Neuronal stem cell (in vitro differentiated cells): Measurements from ENCODE around the gene SV2B.
A peak's percentile ranks its signal among the peaks of the same experiment; 100 is the strongest.

Experiments
- DNase-seq: peaks from one replicate; pipeline ENCODE4 v3.0.0-alpha.2; 2013; ENCODE audit warnings: low spot score
- H2AFZ ChIP-seq: one replicate; pipeline ENCODE4 v1.6.1; 2013; ENCODE audit warnings: mild to moderate bottlenecking, low read length, inconsistent platforms
- H2AK5ac ChIP-seq: 2 replicates; pipeline ENCODE4 v1.6.1; 2013; ENCODE audit warnings: low read depth, mild to moderate bottlenecking, inconsistent platforms, low read length, moderate library complexity, mixed read lengths
- H2BK120ac ChIP-seq: 2 replicates; pipeline ENCODE4 v1.6.1; 2013; ENCODE audit warnings: low read depth, mild to moderate bottlenecking, inconsistent platforms, low read length, moderate library complexity, mixed read lengths
- H2BK12ac ChIP-seq: one replicate; pipeline ENCODE4 v1.6.1; 2013; ENCODE audit warnings: low read length, inconsistent platforms
- H2BK15ac ChIP-seq: 2 replicates; pipeline ENCODE4 v1.6.1; 2013; ENCODE audit warnings: mild to moderate bottlenecking, low read length, inconsistent platforms, mixed read lengths
- H2BK5ac ChIP-seq: one replicate; pipeline ENCODE4 v1.6.1; 2013; ENCODE audit warnings: inconsistent platforms, mild to moderate bottlenecking, low read length, moderate library complexity
- H3K14ac ChIP-seq: one replicate; pipeline ENCODE4 v1.6.1; 2013; ENCODE audit warnings: low read length, inconsistent platforms
- H3K18ac ChIP-seq: 2 replicates; pipeline ENCODE4 v1.6.1; 2013; ENCODE audit warnings: low read length, inconsistent platforms
- H3K23ac ChIP-seq: 2 replicates; pipeline ENCODE4 v1.6.1; 2013; ENCODE audit warnings: low read depth, mild to moderate bottlenecking, mixed read lengths, low read length, inconsistent platforms; ENCODE audit not compliant: poor library complexity
- H3K27ac ChIP-seq: replicated peaks from 3 replicates; pipeline ENCODE4 v1.5.1; 2013; ENCODE audit warnings: low read length, inconsistent platforms
- H3K27me3 ChIP-seq, 3 experiments: 2 replicates each; pipeline ENCODE4 v1.6.1; 2013; ENCODE audit warnings: low read length in 3 of 3, mild to moderate bottlenecking in 2 of 3, inconsistent platforms in 1 of 3, low read depth in 1 of 3, mixed read lengths in 1 of 3, moderate library complexity in 1 of 3; ENCODE audit not compliant: control insufficient read depth in 3 of 3, insufficient read depth in 3 of 3
- H3K36me3 ChIP-seq, 2 donors: replicated peaks in 1 of 2; 2 replicates each; pipeline ENCODE4 v1.6.1; 2013; ENCODE audit warnings: low read length in 2 of 2; ENCODE audit not compliant: control insufficient read depth in 2 of 2, insufficient read depth in 2 of 2
- H3K4ac ChIP-seq: 2 replicates; pipeline ENCODE4 v1.6.1; 2013; ENCODE audit warnings: inconsistent platforms, mild to moderate bottlenecking, low read length, moderate library complexity
- H3K4me1 ChIP-seq, 2 donors: 1 replicate in 1 of 2; 2 replicates in 1 of 2; pipeline ENCODE4 v1.6.1; 2013; ENCODE audit warnings: low read length in 2 of 2, low read depth in 1 of 2; ENCODE audit not compliant: control insufficient read depth in 2 of 2, insufficient read depth in 1 of 2
- H3K4me2 ChIP-seq: one replicate; pipeline ENCODE4 v1.6.1; 2013; ENCODE audit warnings: mild to moderate bottlenecking, low read length, inconsistent platforms; ENCODE audit not compliant: insufficient read depth, poor library complexity, severe bottlenecking
- H3K4me3 ChIP-seq, 2 donors: 2 replicates each; pipeline ENCODE4 v1.5.1; 2013; ENCODE audit warnings: low read length in 2 of 2, mild to moderate bottlenecking in 2 of 2, inconsistent platforms in 1 of 2, moderate library complexity in 1 of 2
- H3K79me1 ChIP-seq: one replicate; pipeline ENCODE4 v1.6.1; 2013; ENCODE audit warnings: low read depth, mild to moderate bottlenecking, inconsistent platforms, low read length, moderate library complexity
- H3K9ac ChIP-seq: one replicate; pipeline ENCODE4 v1.6.1; 2013; ENCODE audit warnings: mild to moderate bottlenecking, low read depth, low read length, inconsistent platforms; ENCODE audit not compliant: poor library complexity
- H3K9me3 ChIP-seq, 2 donors: replicated peaks in 1 of 2; 2 replicates each; pipeline versions ENCODE3 to v1.6.1; 2013; ENCODE audit warnings: low read length in 2 of 2, mild to moderate bottlenecking in 2 of 2, inconsistent platforms in 1 of 2, low read depth in 1 of 2, mixed read lengths in 1 of 2, moderate library complexity in 1 of 2; ENCODE audit not compliant: control insufficient read depth in 2 of 2, insufficient read depth in 1 of 2
- H4K8ac ChIP-seq: one replicate; pipeline ENCODE4 v1.6.1; 2013; ENCODE audit warnings: low read depth, mild to moderate bottlenecking, inconsistent platforms, low read length, moderate library complexity
- H4K91ac ChIP-seq: one replicate; pipeline ENCODE4 v1.6.1; 2013; ENCODE audit warnings: low read length, low read depth, mild to moderate bottlenecking, inconsistent platforms; ENCODE audit not compliant: poor library complexity
- WGBS, 2 donors: extraction: QIAGEN DNeasy Blood & Tissue Kit; methylation state at CpG; one replicate each; pipeline ENCODE4 v1.1.7; 2013; ENCODE audit warnings: missing lambda C conversion rate in 2 of 2, mixed read lengths in 1 of 2; ENCODE audit not compliant: insufficient read length in 2 of 2, insufficient replicate concordance in 1 of 2; ENCODE audit errors: extremely low coverage in 2 of 2; 5-methylcytosine and 5-hydroxymethylcytosine counted together

Gene SV2B

GRCh38 chr15:91193378-91193720 lies 93.3 kb downstream of the SV2B start:
- no peak overlapping the region for H2BK12ac ChIP-seq
- no CpG with 5 or more reads among the region's 2 CpGs for WGBS, 2 donors
- no peak for DNase-seq
- H4K8ac ChIP-seq: no peak overlapping the region
- no peaks in the 10 kb centered on the region for H3K9me3 ChIP-seq
- H3K36me3 ChIP-seq: no peaks in the 10 kb centered on the region
- no peak overlapping the region for H3K9ac ChIP-seq
- no peak overlapping the region for H2BK15ac ChIP-seq
- no peak overlapping the region for H2AFZ ChIP-seq
- no peak overlapping the region for H3K4me3 ChIP-seq
- no peak overlapping the region for H2BK120ac ChIP-seq
- peaks cover 0 to 2% of the 10 kb centered on the region in 2 donors for H3K4me1 ChIP-seq
- no peaks in the 10 kb centered on the region for H3K79me1 ChIP-seq
- H3K27ac ChIP-seq: no peak overlapping the region
- no peaks in the 10 kb centered on the region for H3K27me3 ChIP-seq
- H3K18ac ChIP-seq: no peak overlapping the region
- H3K4ac ChIP-seq: no peak overlapping the region
- no peak overlapping the region for H3K23ac ChIP-seq
- no peak overlapping the region for H3K14ac ChIP-seq
- H4K91ac ChIP-seq: no peak overlapping the region
- H3K4me2 ChIP-seq: no peak overlapping the region
- H2AK5ac ChIP-seq: no peak overlapping the region
- H2BK5ac ChIP-seq: no peak overlapping the region

DNA sequence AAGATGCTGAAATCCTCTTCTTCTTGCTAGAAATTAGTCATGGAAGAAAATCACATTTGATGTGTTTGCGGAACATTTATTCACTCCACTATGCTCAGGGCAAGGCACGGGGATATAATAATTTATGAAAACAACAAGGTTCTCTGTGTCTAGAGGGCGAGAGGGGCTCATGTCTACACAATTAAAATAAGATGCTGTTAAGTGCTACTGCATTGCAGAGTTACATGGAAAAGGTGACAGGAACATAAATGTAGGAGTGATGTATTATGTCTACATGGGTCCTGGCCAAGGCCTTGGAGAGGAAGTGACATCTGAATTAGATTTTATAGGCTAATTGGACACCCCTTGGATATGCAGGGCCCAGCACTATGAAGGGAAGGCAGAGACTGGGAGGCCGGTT lies 96.1 kb downstream of the SV2B start:
- Histone ChIP-seq H3K27me3 (no peaks in the 10 kb centered on the region), H2BK12ac (no peak overlapping the region), H3K79me1 (no peaks in the 10 kb centered on the region), H3K9me3 (no peaks in the 10 kb centered on the region), H2AFZ (no peak overlapping the region), H3K23ac (no peak overlapping the region), H3K27ac (no peak overlapping the region), H4K8ac (no peak overlapping the region), H3K14ac (no peak overlapping the region), H2BK5ac (no peak overlapping the region), H3K36me3 (no peaks in the 10 kb centered on the region), H3K4me2 (no peak overlapping the region), H2BK120ac (no peak overlapping the region), H2AK5ac (no peak overlapping the region), H3K4ac (no peak overlapping the region), H4K91ac (no peak overlapping the region), H3K9ac (no peak overlapping the region), H2BK15ac (no peak overlapping the region), H3K18ac (no peak overlapping the region), H3K4me1 (peaks cover 0 to 2% of the 10 kb centered on the region in 2 donors), H3K4me3 (no peak overlapping the region)
- no peak for DNase-seq
- no CpG with 5 or more reads among the region's 4 CpGs for WGBS, 2 donors

DNA sequence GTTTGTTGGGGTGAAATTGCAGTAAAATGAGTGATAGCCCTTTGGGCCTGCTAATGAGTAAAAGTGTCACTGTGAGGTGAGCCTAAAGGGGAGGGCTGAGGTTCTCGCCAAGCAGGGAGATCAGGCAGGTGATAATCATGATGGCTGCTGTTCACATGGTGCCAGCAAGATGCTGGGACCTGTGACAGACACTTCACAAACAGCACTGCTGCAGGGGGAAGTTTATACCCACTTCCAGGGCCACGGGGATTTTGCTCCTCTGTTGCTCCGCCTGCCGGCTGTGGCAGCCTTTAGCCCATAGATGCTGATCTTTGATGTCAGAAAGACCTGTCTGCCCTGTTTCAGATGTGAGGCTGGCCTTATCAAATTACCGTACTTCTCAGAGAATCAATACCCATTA lies 96.7 kb downstream of the SV2B start:
- Histone ChIP-seq H3K4me2 (no peak overlapping the region), H3K9ac (no peak overlapping the region), H2BK12ac (no peak overlapping the region), H2BK5ac (no peak overlapping the region), H3K14ac (no peak overlapping the region), H3K27me3 (no peaks in the 10 kb centered on the region), H3K79me1 (no peaks in the 10 kb centered on the region), H4K8ac (no peak overlapping the region), H3K36me3 (no peaks in the 10 kb centered on the region), H3K4me1 (peaks cover 0 to 2% of the 10 kb centered on the region in 2 donors), H3K23ac (peak overlapping the region; percentile 4), H2AFZ (no peak overlapping the region), H3K4ac (no peak overlapping the region), H3K27ac (no peak overlapping the region), H2BK15ac (no peak overlapping the region), H2AK5ac (no peak overlapping the region), H3K18ac (no peak overlapping the region), H3K9me3 (no peaks in the 10 kb centered on the region), H2BK120ac (no peak overlapping the region), H4K91ac (no peak overlapping the region), H3K4me3 (no peak overlapping the region)
- DNase-seq: no peak
- WGBS, 2 donors: no CpG with 5 or more reads among the region's 5 CpGs

DNA sequence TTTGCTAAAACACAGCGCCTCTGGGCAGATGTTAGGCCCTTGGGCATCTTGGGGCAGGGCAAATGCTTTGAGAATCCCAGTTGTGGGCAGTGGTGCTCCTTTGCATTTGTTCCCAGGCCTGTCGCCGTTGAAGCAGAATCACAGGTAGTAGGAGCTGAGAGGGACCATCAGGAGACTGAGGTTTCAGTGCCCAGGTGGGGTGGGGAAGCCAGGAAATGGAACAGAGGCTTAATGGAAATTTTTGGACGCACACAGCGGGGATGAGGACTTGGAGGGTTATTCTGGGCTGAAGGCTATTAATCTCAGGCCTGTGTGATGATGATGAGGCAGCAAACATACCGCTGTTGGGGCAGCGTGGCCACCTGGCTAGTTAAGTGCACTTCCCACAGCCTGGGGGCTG lies 99.5 kb downstream of the SV2B start:
- H3K23ac ChIP-seq: no peak overlapping the region
- H3K4me1 ChIP-seq: peaks cover 0 to 3% of the 10 kb centered on the region in 2 donors
- H3K14ac ChIP-seq: no peak overlapping the region
- H2BK5ac ChIP-seq: no peak overlapping the region
- no peak overlapping the region for H2AK5ac ChIP-seq
- no peak for DNase-seq
- H3K4me2 ChIP-seq: no peak overlapping the region
- no peak overlapping the region for H2BK15ac ChIP-seq
- H2BK120ac ChIP-seq: no peak overlapping the region
- no peak overlapping the region for H4K91ac ChIP-seq
- H3K4me3 ChIP-seq: no peak overlapping the region
- peak overlapping the region; percentile 45 for H3K18ac ChIP-seq
- H2BK12ac ChIP-seq: no peak overlapping the region
- no peaks in the 10 kb centered on the region for H3K9me3 ChIP-seq
- H3K27me3 ChIP-seq: no peaks in the 10 kb centered on the region
- no peaks in the 10 kb centered on the region for H3K79me1 ChIP-seq
- no peak overlapping the region for H3K27ac ChIP-seq
- no peak overlapping the region for H2AFZ ChIP-seq
- no peak overlapping the region for H4K8ac ChIP-seq
- no CpG with 5 or more reads among the region's 7 CpGs for WGBS, 2 donors
- no peaks in the 10 kb centered on the region for H3K36me3 ChIP-seq
- H3K4ac ChIP-seq: no peak overlapping the region
- no peak overlapping the region for H3K9ac ChIP-seq
